HG03066 (cell line): ENCODE measurements around the gene MIDN.
"Not testable (repeated sequence)": the region's sequence is repeated elsewhere in the genome, so short reads cannot be mapped to it uniquely, and the experiment has no call there.

Experiments
- ATAC-seq: cut with Tn5 transposase; IDR thresholded peaks from one replicate; pipeline ENCODE4 v1.9.1; 2021; ENCODE audit warnings: low read depth; ENCODE audit not compliant: unreplicated experiment

Gene MIDN

GRCh38 chr19:1248139-1248785, at the start of gene MIDN:
TSS of gene MIDN (plus strand) at chr19:1248583. CDS start at chr19:1250297, 1,714 bp downstream.
- no peak for ATAC-seq

- ATAC-seq, result no peak
These were observed 48.9 kb upstream of the MIDN start for GRCh38 chr19:1199531-1199930.

GRCh38 chr19:1200614-1201013, 47.8 kb upstream of the MIDN start:
- ATAC-seq, result not testable (repeated sequence)

- ATAC-seq, result peak; percentile 83
These were observed 43.0 kb upstream of the MIDN start, which contains the start of gene STK11 for GRCh38 chr19:1205114-1206099. TSS of gene STK11 (plus strand) at chr19:1205778. CDS start at chr19:1206914, 1,136 bp downstream.

- ATAC-seq, result no peak
These were observed 42.1 kb upstream of the MIDN start for GRCh38 chr19:1206150-1206863.

- no peak for ATAC-seq
These were observed 41.4 kb upstream of the MIDN start for GRCh38 chr19:1206864-1207450.

GRCh38 chr19:1208830-1209229, 39.6 kb upstream of the MIDN start:
- ATAC-seq, result not testable (repeated sequence)

- no peak for ATAC-seq
These were observed 38.2 kb upstream of the MIDN start for GRCh38 chr19:1210227-1210538.

- no peak for ATAC-seq
These were observed 36.7 kb upstream of the MIDN start for GRCh38 chr19:1211494-1212234.

GRCh38 chr19:1213391-1214286, 34.7 kb upstream of the MIDN start:
- peak; percentile 54 for ATAC-seq

GRCh38 chr19:1214299-1214861, 34.0 kb upstream of the MIDN start:
- ATAC-seq, result no peak

- no peak for ATAC-seq
These were observed 33.3 kb upstream of the MIDN start for GRCh38 chr19:1214862-1215731.

GRCh38 chr19:1216756-1217155, 31.6 kb upstream of the MIDN start:
- ATAC-seq, result no peak

- no peak for ATAC-seq
These were observed 31.0 kb upstream of the MIDN start for GRCh38 chr19:1217366-1217765.

- no peak for ATAC-seq
These were observed 29.4 kb upstream of the MIDN start for GRCh38 chr19:1218751-1219567.

GRCh38 chr19:1219786-1220476, 28.5 kb upstream of the MIDN start:
- no peak for ATAC-seq
